Tibial nerve (tissue), 4 donors: ENCODE data around the gene PRRC2B.

Experiments
- CTCF ChIP-seq, 5 experiments: fragments of 200-600 bp in 3 of 5; fragments of 450-650 bp in 2 of 5; sonication (generic) in 3 of 5; IDR thresholded peaks; one replicate each; pipeline ENCODE4 v1.5.1; 2016 to 2019; ENCODE audit warnings: antibody characterized with exemption in 5 of 5, mild to moderate bottlenecking in 3 of 5, moderate library complexity in 2 of 5
- EP300 ChIP-seq, 2 donors: sonication (generic); formaldehyde crosslinking; IDR thresholded peaks; one replicate each; pipeline ENCODE4 v1.6.1; 2017; ENCODE audit warnings: antibody characterized with exemption in 2 of 2, mild to moderate bottlenecking in 1 of 2
- POLR2A ChIP-seq, 2 donors: fragments of 450-650 bp; IDR thresholded peaks; one replicate each; pipeline ENCODE4 v1.6.1; 2017; ENCODE audit warnings: antibody characterized with exemption in 2 of 2, mild to moderate bottlenecking in 2 of 2, moderate library complexity in 2 of 2

- TF ChIP-seq CTCF (IDR thresholded peaks at IDR 0.05) (no peak), POLR2A (IDR thresholded peaks at IDR 0.05) (no peak), EP300 (IDR thresholded peaks at IDR 0.05) (no peak)
Measured at GRCh38 chr9:131500377-131500776, 106.5 kb downstream of the PRRC2B start.
